Activated CD8-positive, alpha-beta memory T cell treated with anti-CD3 and anti-CD28 coated beads, Interleukin-2, amount 50 U/mL, for 1 hour (primary cell): ENCODE results near the gene GDF10.
A peak's percentile ranks its signal among the peaks of the same experiment; 100 is the strongest.

ENCODE experiments used
- DNase-seq: peaks from one replicate; pipeline ENCODE4 v3.0.0-alpha.2; 2020; ENCODE audit errors: extremely low read depth

Gene GDF10

DNA sequence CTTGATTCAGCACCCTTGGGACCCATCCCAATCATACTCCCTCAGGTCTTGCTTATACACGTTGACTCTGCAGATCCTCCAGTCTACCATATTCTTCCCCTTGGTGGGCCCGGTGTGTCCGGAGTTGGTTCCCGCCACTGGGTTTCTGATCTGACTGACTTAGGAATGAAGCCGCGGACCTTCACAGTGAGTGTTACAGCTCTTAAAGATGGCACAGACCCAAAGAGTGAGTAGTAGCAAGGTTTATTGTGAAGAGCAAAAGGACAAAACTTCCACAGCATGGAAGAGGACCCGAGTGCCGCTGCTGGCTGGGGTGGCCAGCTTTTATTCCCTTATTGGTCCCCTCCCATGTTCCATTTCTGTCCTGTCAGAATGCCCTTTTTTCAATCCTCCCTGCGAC, 5.9 kb upstream of the GDF10 start:
- no peak for DNase-seq

DNA sequence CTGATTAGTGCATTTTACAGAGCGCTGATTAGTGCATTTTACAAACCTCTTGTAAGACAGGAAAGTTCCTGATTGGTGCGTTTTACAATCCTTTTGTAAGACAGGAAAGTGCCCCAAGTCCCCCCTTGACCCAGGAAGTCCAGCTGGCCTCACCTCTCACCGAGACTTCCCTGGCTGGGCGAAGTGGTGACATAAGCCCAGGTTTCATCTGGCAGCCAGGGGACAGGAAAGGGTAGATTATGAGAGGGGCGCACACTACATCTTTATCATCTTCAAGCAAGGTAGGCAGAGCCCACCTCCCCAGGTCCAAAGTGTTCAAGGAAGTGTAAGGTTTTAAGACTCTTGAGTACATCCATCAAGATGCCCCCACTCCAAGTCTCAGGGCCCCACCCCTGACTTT, 5.5 kb upstream of the GDF10 start:
- DNase-seq, result no peak

DNA sequence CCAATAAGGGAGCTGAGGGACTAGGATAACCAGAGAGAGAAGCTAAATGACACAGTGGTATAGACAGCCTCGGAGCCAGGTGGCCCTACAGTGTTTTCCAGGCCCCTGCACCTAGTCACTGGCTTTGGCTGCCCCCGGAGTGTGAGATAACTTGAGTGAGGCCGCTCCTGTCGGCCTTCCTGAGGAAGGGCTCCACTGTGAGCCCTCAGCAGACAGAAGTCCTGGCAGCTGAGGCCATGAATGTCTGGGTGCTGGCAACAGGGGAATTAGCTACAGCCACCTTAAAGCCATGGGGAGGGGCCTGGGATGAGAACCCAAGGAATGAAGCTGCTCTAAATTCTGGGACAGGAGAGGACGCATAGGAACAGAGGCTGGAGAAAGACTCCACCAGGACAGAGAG, 4.6 kb upstream of the GDF10 start:
- no peak for DNase-seq

DNA sequence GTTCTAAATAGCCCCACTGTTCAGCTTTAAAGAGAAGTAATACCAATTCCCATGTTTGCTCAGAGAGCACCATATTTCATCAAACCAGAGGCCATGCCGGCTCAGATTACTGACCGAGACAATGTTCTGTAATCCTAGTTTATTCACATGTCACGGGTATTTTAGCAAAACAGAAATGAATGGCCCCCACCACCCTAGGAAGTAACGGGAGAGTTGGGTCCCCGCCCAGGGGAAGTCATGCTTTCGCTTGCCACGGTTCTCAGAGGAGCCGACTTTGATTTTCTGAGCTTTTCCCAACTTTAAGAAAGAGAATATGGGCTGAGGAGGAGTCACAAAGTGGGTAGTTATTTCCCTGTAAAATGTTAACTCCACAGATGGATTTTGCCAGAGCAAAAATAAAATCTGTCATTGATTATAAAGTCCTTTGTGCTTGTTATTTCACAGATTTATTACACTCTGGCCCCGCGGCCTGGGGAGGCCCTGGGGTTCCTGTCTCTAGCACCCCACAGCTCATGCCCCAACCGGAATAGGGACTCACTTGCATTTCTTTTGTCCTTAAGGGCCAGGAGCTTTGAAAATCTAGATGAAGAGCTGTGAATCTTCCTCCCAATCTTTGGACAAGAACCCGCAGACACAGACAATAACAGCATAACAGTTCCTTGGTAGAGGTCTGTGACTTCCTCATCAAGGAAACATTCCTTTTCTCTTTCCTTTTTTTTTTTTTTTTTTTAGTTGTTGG, 3.7 kb upstream of the GDF10 start:
- DNase-seq, result no peak

DNA sequence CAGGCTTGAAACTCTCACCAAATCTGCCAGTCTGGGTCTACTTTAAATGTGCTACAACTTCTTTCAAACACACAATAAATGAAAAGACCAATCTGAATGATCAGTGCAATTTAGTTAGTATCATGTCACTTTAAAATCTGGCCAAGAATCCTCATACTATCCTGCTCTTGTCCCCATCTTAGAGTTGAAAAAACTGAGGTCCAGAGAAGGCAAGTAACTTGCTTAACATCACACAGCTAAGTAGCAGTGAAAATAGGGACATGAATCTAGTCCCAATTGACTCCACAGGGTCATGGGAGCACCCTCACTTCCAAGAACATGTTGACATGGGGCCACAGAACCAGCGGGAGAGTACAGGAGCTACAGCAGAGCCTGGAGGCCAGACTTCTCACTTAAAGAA, 3.1 kb upstream of the GDF10 start:
- DNase-seq, result no peak

DNA sequence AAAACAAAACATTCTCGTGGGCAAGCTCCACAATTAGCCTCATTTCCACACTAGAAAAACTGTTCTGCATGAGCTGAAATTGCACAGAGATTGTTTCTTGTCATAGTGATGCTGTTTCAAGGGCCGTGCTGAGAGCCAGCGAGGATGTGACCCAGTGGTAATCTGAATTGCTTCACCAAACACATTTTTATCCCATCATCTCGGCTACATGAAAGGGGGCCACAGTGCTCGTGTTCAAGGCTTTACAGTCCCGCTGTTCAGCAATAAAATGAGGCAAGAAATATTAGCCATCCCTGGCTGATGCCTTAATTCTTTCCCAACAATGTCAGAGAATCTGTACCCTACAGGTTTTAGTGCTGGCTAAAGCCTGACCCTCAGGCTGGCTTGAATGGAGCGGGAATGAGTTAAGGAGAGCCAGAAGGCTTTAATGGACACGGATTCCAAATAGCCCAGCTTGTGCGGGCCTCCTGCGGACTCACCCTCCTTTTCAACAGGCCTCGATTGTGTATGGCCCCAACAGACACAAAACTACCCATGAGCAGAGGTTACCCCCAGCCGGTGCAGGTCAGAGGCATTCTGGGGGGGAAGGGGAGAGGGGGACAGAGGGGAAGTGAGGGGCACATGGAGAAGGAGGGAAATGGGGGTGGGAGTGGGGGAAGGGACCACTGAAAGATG, 2.0 kb upstream of the GDF10 start:
- DNase-seq, result no peak

DNA sequence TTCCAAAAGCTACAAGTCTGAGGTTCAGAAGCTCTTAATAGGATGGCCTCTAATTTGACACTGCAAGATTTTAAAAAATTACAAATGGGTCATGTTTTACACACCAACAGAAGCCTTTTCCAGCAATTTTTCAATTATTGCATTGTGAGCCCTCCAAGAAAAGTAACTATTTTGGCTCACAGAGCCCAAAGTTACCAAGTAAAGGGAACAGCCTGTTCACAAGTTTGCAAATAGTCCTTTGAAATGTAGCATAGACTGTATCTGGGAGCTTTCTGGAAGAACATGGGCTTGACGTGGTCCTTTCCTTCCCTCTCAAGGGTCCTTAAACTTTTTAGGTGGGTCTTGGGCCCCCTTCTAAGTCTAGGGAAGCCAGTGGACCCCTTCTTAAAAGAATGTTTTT, 1.3 kb upstream of the GDF10 start:
- DNase-seq, result no peak

DNA sequence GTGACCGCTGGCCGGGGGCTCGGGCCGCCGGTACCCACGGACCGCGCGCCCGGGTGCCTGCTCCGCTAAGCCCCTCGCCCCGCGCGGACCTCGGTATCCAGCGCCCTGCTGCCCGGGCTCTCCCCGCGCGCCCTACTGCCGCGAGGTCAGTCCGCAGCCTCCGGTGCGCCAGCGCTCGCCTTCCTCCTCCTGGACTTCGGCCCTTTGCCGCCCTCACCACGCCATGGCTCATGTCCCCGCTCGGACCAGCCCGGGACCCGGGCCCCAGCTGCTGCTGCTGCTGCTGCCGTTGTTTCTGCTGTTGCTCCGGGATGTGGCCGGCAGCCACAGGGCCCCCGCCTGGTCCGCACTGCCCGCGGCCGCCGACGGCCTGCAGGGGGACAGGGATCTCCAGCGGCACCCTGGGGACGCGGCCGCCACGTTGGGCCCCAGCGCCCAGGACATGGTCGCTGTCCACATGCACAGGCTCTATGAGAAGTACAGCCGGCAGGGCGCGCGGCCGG, 483 bp downstream of the GDF10 start:
- no peak for DNase-seq

DNA sequence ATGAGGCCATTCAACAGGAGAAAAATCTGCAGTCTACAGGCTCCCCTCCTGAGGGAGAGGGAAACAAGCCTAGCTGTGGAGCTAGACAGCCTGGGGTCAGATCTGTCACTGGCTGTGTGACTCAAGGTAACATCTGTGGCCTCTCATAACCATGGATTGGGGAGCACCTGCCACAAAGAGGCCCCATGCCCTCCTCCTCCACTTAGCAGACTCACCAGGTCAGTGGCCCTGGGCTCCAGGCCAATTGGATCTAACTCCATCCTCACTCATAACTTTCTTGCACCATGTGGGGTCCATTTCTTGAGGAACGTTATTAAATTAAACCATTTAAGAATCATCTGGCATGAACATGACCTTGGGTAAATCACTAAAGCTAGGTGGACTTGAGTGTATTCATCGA, 1.8 kb downstream of the GDF10 start:
- no peak for DNase-seq

DNA sequence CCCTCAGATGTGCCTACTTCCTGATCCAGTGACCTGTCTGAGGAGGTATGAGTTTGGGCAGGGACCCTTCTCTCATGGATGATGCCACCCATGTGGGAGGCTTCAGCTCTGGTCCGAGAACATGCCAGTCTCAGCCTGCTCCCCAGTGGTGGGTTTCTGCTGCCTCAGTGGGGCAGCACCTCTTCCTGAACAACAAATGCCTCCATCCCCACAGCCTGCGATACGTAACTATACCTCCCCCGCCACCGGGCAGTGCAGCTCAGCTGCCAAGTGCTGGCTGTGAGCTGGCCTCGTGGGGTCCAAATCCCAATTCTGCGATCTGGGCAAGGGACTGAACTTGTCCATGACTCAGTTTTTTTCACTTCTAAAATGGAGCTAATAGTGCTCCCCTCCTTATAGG, 3.1 kb downstream of the GDF10 start:
- no peak for DNase-seq

DNA sequence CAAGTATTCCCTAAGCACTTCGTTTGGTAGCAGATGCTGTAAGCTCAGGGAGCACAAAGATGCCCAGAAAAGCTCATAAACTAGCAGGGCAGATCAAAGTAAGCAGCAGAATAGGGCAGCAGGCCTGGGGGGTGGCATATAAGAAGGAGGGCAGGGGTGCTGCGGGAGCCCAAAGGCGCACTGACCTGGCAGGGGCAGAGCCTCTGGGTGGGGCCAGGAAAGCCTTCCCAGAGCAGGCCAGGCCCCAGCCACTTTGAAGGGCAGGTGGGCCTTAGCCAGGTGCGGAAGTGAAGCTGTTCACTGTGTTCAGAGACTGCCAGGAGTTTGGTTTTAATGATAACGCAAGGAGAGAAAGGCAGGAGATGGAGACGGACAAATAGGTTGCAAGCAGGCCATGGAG, 3.9 kb downstream of the GDF10 start:
- DNase-seq, result no peak

DNA sequence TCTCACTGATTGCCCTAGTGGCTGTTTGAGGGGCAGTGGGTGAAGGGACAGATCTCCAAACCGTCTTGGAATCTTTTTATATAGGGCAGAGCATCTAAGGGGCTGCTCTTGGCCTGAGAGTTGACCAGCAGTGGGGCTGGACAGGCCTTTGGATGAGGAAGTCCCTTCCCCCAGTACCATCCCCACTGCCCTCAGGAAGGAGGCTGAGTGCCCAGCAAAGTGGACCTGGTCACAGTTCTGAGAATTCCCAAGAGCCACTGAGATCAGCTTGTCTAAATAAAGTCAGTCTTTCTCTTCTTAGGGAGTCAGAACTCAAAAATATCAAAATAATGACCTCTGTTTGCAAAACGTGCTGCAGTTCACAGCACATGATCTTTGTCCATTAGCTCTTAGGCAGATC, 5.6 kb downstream of the GDF10 start:
- DNase-seq, result no peak

DNA sequence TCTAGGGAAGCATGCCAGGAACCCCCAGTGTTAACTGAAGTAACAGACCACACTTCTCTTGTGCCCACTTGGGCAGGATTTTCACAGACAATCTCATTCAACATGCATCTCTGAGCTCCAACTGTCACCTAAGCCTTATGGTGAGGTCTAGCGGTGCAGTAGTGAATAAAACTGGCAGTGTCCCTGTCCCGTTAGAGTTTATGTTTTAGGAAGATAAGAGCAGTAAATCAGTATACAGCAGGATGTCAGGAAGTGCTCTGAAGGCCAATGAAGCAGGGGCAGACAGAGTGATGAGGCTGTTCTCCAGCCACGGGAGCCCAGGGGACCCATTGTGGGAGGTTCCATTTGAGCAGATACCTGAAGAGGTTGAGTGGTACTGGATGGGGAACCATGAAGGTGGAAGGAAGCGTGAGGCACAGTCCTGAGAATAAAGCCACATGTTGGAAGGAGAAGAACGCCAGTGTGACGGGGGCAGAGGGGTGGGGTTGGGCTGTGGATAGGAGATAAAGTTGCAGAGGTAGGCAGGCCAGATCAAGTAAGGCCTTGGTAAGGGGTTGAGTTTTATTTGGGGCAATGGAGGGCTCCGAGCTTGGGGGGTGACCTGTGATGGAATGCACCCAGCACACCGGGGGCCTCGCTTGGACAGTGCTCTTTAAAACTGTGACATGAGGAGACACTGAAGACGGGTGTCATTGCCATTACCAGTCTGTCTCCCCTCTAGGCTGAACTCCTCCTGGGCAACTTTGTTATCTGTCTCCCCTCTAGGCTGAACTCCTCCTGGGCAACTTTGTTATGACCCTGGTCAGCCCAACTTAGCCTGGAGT, 6.6 kb downstream of the GDF10 start:
- no peak for DNase-seq

DNA sequence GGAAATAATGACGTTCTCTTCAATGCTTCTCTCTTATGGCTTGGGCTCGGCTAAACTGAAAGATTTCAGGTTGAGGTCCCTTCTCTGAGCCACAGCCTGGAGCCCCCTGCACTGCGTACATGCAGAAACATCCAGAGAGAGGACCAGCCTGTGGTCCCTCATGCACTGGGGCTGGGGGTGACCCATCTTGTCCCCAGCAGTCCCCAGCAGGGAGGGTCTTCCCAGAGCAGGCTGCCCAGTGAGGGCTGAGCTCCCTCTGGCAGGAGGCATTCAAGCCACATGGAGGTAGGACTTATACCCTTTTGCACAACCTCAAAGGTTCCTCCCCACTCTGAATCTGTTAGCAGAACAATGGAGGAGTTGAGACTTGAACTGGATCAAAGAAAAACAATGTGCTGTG, 7.4 kb downstream of the GDF10 start:
- no peak for DNase-seq

DNA sequence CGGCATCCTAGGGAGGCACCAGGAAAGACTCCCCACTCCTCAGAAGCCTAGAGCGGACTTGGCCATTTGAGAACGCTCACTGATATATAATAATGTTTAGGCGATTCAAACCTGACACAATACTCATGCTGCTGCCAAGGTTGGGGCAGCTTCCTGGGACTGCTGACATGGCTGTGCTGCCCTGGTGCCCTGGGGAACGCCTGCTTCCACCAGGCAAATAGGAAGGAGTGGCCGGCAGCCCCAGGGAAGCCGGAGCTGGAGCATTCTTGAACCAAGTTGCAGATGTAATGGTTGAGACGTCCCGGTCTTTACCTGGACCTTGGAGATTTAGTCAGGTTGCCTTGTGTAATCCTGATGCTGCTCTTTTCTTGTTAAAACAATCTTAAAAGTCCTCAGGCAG, 8.8 kb downstream of the GDF10 start:
- DNase-seq, result no peak

DNA sequence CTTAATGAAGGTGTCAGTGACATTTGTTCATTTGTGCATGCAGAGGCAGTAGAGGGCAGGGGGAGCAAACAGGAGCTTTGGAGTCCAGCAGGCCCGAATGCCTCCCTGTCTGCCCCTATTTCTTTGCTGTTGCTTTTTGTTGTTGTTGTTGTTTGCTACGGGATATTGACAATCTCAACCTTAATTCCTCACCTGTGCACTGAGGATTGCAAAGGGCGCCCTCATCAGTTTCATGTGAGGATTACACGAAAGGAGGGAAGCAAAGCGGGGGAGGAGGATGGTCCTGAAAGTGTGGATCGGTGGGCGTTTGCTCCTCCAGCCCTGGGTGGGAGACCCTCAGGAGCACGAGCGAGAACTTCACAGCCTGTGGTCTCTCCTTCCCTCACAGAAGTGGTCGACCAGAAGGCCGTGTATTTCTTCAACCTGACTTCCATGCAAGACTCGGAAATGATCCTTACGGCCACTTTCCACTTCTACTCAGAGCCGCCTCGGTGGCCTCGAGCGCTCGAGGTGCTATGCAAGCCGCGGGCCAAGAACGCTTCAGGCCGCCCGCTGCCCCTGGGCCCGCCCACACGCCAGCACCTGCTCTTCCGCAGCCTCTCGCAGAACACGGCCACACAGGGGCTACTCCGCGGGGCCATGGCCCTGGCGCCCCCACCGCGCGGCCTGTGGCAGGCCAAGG, 9.6 kb downstream of the GDF10 start:
- DNase-seq, result no peak

DNA sequence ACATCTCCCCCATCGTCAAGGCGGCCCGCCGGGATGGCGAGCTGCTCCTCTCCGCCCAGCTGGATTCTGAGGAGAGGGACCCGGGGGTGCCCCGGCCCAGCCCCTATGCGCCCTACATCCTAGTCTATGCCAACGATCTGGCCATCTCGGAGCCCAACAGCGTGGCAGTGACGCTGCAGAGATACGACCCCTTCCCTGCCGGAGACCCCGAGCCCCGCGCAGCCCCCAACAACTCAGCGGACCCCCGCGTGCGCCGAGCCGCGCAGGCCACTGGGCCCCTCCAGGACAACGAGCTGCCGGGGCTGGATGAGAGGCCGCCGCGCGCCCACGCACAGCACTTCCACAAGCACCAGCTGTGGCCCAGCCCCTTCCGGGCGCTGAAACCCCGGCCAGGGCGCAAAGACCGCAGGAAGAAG, 10.1 kb downstream of the GDF10 start:
- DNase-seq, result no peak

DNA sequence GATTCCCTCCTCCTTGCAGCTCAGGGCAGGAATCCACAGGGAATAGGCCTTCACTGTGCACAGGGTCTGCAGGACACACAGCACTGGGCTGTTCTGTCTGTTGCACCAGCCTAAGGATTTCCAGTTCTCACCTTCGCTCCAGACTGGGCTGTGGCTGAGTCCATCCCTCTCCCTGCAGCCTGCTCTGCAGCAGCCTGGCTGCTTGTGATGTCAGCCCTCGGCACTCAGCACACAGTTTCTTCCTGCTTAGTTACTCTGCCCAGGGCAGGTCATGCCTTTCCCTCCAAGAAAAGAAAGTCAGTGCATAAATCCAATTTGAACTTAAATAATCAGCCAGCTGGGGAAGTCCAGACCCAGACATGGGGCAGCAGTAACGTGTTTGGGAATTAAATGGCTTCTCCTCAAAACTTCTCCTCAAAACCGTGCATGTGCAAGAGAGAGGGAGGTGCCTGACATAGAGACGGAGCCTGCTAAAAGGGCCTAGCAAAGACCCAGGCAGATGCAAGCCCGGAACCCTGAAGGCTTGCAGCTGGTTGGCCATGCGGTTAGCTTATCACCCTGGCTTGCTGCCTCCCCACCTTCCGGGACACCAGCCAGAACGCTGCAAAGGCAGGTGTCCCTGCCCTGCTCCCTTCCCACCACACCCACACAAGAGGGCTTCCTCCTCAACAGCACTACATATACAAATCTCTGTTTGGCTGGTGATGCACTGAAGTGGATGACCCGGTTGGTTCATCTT, 11.4 kb downstream of the GDF10 start:
- peak; percentile 25 for DNase-seq

DNA sequence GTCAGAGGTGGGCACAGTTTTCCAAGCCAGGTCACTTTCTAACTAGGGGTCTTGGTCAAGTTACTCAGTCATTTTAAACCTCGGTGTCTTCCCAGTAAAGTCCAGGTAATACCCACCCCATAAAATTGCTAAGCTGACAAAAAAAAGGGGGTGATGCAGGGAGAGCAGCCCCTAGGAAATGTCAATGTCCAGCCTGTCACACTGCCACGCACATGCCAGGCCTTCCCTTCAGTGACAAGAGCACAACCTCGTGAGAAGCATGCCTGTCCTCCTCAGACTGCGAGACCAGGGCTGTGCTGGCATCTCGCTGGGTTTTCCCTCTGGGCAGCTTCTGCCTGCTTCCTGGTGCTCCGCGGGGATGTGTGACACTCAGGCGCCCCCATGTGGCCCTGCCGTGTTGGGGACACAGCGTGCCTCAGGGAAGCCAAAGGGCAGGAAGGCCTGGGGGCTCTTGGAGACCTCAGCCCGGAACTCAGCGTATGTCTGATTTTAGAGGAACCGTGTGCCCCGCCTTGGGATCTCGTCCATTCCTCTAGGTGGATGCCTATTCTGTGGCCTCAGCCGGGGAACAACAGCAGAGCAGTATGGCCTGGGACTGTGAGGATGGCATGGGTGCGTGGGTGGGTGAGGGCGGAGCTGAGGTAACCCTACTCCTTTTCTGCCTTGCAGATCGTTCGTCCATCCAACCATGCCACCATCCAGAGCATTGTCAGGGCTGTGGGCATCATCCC, 12.1 kb downstream of the GDF10 start:
- peak; percentile 61 for DNase-seq

DNA sequence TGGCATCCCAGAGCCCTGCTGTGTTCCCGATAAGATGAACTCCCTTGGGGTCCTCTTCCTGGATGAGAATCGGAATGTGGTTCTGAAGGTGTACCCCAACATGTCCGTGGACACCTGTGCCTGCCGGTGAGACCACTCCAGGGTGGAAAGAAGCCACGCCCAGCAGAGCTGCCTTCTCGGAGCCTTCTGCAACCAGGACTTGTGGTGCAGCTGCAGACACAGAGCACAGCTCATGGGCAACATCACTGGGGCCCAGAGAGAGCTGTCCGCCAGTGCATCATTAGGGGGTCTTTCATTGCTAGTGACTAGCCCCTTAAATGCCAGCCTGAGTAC, 12.6 kb downstream of the GDF10 start:
- no peak for DNase-seq

DNA sequence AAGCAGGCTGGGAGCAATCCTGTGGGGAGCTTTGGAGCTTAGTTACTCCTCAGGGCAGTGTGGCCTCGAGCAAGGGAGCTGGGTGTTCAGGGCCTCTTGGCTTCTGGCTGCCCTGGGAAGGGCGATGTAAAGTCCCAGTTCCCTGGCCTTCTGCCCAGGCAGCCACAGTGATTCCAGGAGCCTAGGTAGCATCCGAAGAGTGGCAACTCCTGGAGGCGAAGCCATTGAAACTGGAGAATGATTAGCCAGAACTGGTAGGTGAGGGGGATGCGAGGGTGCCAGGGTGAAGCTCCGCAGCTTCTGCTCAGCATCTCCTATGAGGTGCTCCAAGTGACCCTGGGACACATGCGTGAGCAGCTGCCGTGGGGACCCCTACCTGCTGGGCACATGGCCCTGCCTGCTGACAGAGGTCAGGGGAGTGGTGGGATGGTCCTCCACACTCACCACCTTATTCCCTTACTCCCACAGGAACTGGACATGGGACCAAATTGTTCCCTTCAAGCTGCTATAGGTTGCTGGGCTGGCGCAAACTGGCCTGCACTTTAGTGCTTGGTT, 14.5 kb downstream of the GDF10 start:
- no peak for DNase-seq
